Esophagus muscularis mucosa (tissue), 2 donors: Measurements from ENCODE around the gene CYB5R2.

Experiments
- POLR2A ChIP-seq: fragments of 450-650 bp; IDR thresholded peaks from one replicate; pipeline ENCODE4 v1.6.1; 2017; ENCODE audit warnings: antibody characterized with exemption, moderate library complexity, mild to moderate bottlenecking, low read depth
- POLR2AphosphoS5 ChIP-seq, 2 donors: sonication (generic); formaldehyde crosslinking; IDR thresholded peaks; one replicate each; pipeline ENCODE4 v1.6.1; 2017; ENCODE audit warnings: antibody characterized with exemption in 2 of 2

GRCh38 chr11:7632211-7632610 lies 41.1 kb downstream of the CYB5R2 start:
- no peak for TF ChIP-seq POLR2AphosphoS5 (IDR thresholded peaks at IDR 0.05)
- no peak for TF ChIP-seq POLR2A
